HG03432 (cell line): ENCODE data around the gene PITPNC1.

Experiments used
- ATAC-seq: cut with Tn5 transposase; IDR thresholded peaks from one replicate; pipeline ENCODE4 v1.9.1; 2021; ENCODE audit warnings: mild to moderate bottlenecking, moderate library complexity; ENCODE audit not compliant: unreplicated experiment

Gene PITPNC1

DNA sequence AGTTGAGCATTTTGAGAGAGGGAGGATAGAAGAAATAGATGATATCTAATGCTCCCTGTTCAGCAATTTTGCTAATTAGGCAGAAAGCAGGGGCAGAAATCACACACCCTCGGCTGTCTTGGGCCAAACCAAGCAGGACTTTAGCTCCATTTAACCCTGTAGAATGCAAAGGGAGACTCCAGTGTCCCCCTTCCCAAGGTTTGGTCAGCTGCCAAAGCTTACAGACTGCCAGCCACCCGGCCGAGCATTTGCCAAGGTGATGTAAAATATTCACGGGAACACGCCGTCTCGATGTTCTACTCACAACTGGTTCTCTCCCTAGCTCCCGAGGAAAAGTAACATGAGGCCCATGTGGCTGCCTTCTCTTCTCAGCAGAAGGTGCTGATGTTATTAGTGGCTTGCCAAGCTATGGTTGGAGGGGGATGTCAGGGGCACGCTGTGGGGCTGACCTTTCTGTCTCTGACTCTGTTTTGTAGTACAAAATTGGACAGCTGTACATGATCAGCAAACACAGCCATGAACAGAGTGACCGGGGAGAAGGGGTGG is 155.3 kb downstream of the PITPNC1 start:
- ATAC-seq, result no peak

- ATAC-seq, result no peak
These were observed 157.9 kb downstream of the PITPNC1 start for GRCh38 chr17:67534941-67535340.

GRCh38 chr17:67542219-67543114 is 165.4 kb downstream of the PITPNC1 start:
- ATAC-seq, result no peak

DNA sequence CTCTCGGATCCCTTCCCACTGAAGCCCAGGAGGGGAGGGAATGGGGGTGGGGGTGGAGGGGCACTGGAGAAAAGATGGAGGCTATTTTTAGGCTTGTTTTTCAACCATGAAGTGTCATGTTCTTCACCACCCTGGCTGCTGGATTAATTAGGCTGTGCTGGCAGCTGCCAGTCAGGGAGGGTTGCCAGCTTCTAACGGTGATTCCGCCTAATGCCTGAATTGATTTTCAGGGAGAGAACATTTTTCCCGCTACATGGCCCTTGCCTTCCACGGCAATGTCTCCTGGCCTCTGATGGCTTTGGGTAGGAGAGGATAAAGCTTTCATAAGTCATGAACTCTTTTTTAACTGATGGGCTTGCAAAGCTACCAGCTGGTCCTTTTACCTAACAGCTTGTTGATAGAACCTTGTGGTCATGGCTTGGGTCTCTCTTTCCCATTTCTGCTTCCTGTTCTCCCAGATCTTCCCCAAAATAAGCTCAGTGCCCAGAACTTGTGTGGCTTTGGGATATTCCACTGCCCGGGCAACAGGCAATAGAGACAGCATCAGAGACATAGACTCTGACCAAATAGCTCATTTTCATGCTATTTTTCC is 167.4 kb downstream of the PITPNC1 start:
- no peak for ATAC-seq

DNA sequence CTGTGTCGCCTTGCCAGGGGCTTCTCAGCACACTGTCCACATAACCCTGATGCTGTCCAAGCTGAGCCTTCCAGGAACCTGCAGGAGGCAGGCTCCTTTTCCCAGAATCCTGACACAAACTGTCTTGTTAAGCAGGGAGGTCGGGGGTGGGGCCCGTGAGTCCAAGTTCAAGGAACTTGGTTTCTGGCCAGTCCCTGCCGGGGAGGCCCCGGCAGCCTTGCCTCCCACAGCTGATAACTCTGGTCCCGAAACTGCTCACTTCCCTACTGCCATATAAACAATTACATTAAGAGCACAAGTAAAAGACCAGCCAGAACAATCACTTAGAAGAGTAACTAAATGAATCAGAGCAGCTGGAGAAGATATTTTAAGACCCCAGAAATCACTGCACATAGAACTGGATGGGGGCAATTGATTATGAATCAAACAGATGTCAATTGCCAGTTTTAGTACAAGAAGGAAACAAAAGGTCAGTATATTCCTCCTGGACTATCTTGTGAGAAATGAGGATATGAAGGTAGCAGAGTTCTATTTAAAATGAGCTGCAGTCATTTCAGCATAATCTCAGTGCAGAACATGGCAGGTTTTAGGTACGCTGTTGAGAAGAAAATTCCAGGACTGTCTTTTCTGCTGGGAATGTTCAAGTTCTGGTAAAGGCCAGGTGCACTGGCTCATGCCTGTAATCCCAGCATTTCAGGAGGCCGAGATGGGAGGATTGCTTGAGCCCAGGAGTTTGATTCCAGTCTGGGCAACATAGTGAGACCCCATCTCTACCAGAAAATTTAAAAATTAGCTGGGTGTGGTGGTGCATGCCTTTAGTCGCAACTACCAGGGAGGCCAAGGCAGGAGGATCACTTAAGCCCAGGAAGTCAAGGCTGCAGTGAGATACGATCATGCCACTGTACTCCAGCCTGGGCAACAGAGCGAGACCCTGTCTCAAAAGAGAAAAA is 169.8 kb downstream of the PITPNC1 start:
- peak; percentile 96 for ATAC-seq

DNA sequence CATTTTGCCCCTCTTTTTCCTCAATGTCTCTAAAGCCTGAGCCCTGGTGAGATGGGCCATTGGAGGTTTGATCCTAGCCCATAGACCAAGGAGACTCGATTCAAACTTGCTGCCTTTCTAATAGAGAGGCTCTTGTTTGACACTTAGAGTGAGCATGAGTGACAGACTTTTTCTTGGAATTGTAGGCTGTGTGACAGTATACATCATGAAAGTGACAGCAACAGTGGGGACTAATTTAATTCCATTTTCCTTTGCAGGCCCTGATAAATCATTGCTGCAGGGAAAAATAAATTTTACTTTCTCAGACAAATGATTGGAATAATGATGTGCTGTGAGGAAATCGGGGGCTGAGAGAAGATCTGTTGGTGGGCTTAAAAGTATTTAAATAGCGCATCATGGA is 171.6 kb downstream of the PITPNC1 start:
- ATAC-seq, result no peak

GRCh38 chr17:67549820-67550219 is 172.7 kb downstream of the PITPNC1 start:
- no peak for ATAC-seq

DNA sequence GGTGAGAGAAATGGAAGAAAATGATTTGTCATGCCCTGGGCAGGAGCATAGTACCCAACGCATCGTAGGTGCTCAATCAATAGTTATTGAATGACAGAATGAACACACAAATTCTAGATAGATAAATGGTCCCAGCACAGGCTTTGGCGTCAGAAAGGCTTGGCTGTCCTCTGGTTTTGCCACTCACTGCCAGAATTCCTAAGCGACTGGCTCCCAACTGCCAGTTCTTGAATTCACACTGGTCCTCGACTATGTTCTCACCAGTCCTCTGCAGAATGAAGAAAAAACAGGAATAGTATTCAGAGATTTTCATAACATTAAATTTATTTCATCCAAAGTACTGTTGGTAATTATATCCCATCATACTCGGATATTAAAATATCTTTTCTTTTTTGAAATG is 177.6 kb downstream of the PITPNC1 start:
- no peak for ATAC-seq

- ATAC-seq, result no peak
These were observed 178.8 kb downstream of the PITPNC1 start for GRCh38 chr17:67555855-67556254.

- ATAC-seq, result no peak
These were observed 180.2 kb downstream of the PITPNC1 start for GRCh38 chr17:67557052-67557845.

- no peak for ATAC-seq
These were observed 180.8 kb downstream of the PITPNC1 start for GRCh38 chr17:67557921-67558320.

DNA sequence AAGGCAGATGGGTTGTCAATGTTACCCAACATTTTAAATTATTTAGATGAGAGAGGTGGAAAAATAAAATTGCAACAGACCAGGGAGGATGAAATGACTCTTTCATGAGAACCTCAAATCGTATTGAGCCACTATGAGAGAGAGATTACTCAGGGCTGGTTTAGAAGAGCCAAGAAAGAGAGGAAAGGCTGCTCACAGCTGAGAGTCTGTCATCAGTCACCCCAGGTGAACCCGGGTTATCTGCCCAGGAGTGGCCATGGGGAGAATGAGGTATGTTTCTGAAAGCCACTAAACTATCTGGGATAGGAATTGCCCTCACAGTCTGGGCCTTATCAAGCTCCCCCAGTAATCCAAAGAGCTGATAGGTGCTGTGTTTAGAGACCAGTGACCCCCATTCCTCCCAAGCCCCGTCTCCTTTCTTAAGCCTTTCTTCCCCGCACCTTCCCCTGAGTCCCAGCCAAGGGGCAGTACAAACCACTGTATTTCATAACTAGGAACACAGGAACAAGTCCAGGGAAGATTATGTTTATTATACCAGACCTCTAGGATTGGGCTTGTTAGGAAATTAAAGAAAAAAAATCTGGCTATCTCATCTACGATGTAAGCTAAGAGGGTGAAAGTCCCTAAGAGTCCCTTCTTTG is 181.8 kb downstream of the PITPNC1 start:
- ATAC-seq, result no peak

GRCh38 chr17:67559381-67559966 is 182.4 kb downstream of the PITPNC1 start:
- no peak for ATAC-seq

GRCh38 chr17:67562005-67562404 is 184.9 kb downstream of the PITPNC1 start:
- no peak for ATAC-seq

DNA sequence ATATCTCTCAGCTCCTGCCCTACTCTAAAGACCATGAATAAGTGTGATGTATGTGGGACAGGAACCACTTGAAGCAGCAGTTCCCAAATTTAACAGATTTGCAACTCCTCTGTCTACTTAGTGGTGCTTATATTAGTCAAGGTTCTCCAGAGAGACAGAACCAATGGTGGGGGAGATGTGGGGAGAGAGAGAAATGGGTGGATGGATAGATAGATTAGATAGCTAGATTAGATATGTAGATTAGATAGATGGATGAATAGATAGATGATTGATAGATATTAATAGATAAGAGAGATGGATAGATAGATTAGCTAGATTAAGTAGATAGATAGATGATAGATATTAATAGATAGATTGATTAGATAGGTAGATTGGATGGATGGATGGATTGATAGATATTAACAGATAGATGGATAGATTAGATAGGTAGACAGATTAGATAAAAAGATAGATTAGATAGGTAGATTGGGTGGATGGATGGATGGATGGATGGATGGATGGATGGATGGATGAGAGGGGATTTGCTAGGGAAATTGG is 186.7 kb downstream of the PITPNC1 start:
- ATAC-seq, result no peak

DNA sequence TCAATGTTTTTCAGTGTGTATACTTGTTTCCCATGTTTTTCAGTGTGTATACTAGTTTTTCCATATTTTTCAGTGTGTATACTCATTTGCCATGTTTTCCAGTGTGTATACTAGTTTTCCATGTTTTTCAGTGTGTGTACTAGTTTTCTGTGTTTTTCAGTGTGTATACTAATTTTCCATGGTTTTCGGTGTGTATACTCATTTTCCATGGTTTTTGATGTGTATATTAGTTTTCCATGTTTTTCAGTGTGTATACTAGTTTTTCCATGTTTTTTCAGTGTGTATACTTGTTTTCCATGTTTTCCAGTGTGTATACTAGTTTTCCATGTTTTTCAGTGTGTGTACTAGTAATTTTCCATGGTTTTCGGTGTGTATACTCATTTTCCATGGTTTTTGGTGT is 188.0 kb downstream of the PITPNC1 start:
- no peak for ATAC-seq

DNA sequence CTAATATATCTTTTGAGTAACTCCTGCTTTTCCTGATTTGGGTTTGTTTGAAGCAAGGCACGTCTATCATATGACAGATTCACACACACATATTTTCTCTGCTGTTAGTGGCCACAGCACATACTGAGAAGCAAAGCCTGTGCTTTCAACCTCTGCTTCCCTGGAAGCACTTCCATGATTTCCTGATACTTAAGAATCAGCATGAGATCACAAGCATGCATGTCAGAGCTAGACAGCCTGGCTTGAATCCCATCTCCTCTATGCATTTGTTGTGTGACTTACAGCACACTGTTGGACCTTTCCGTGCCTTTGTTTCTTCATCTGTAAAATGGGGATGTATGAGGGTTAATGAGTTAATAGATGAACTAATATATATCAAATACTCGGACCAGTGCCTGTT is 189.6 kb downstream of the PITPNC1 start:
- no peak for ATAC-seq

- no peak for ATAC-seq
These were observed 192.0 kb downstream of the PITPNC1 start for GRCh38 chr17:67569015-67569451.

DNA sequence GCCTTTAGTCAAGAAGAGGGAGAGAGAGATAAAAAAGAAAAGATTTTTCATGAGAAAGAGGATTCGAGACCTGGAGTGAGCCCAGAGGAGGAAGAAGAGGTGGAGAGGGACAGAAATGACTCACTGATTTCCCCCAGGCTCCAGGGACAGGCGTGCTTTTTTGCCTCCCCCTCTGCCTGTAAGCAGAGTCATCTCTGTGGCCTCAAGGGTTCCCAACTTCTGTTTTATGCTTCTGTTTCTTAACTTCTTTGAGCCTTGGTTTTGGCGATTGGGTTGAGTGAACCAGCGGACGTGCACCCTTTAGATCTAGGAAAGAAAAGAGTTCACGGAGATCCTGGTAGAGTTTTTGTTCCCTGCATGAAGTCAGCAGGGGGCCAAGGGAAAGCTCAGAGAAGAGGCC is 192.8 kb downstream of the PITPNC1 start:
- ATAC-seq, result no peak
